Measurements from ENCODE around the gene EPB41L5.
"Not testable (repeated sequence)": the region's sequence is repeated elsewhere in the genome, so short reads cannot be mapped to it uniquely, and the experiment has no call there.

The EPB41L5 gene

DNA sequence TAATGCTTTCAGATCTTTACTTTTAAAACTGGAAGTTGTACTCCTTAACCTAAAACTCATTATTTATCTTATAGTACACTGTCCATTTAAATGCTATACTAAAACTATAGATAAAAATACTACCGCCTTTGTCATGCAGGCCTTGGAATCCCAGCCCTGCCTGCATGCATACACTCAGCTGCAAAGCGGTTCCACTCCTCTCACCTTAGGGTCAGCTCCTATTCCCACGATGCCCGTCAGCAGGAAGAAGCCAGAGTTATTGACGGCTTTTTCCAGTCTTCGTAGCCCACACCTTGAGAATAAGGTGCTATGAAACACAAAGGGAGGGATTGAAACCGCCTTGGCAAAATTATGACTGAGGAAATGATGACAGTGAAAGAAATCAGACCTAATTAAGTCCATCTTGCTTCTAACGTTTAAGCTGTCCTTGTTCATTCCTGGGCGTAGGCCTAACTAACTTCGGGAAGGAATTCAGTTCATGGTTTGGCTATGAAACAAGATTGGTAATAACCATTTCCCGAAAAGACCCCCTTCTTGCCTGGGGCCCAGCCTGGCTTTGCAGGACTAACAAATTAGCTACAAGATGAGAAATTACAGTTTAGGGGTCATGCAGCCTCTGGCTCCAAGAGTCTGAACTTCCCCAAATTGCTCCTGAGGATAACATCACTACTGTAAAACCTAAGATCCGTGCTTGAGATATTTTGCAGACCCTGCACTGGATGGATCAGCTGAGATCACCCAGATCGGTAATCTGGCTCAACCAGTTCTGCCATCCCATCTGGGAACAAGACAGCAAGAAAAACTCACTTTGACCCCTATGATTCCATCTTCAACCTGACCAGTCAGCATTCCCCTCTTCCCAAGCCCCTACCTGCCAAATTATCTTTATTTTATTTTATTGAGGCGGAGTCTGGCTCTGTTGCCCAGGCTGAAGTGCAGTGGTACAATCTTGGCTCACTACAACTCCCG is 17.1 kb downstream of the EPB41L5 start:
- DNase-seq: no peak

DNA sequence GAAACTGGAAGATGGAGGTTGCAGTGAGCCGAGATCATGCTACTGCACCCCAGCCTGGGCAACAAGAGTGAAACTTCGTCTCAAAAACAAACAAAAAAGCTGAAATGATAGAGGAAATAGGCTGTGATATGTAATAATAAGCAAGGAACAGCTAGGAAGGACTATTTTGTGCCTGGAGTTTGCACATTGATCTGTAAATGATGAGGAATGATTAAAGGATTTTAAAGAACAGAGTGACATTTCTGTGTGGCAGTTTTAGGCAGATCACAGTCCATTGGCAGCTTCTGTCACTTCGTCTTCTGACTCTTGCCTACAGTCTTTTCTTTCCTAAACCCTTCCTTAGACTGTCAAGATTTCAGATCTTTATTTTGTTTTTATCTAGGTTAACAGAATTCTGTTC is 19.4 kb downstream of the EPB41L5 start:
- no peak for DNase-seq

DNA sequence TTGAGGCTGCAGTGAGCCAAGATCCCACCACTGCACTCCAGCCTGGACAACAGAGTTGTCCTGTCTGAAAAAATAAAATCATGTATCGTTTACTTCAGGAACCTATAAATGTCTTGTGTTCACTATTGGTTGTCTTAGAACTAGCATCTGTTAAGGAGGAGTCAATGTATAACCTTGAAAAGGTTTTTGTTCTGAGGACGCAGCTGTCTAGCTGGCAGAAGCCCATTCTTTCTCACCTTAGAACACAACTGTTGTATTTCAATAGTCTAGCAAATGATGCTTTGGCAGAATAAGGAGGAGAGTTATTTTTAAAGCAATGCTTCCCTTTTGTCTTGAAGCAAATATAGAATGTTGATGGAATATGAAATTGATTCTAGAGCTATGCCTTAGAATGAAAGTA is 21.1 kb downstream of the EPB41L5 start:
- DNase-seq: no peak

DNA sequence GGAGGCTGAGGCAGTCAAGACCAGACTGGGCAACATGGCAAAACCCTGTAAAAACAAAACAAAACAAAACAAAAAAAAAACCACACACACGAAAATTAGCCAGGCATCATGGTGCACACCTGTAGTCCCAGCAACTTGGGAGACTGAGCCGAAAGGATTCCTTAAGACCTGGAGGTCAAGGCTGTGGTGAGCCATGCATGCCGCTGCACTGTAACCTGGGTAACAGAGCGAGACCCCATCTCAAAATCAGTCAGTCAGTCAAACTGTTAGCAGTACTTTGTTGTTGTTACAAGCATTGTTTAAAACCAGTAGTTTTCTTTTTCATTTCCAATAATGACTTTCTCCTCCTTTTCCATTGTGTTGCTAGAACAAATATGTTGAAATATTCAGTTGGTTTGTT is 21.7 kb downstream of the EPB41L5 start:
- no peak for DNase-seq

- DNase-seq: no peak
Measured at GRCh38 chr2:120036145-120036544, 23.3 kb downstream of the EPB41L5 start.

DNA sequence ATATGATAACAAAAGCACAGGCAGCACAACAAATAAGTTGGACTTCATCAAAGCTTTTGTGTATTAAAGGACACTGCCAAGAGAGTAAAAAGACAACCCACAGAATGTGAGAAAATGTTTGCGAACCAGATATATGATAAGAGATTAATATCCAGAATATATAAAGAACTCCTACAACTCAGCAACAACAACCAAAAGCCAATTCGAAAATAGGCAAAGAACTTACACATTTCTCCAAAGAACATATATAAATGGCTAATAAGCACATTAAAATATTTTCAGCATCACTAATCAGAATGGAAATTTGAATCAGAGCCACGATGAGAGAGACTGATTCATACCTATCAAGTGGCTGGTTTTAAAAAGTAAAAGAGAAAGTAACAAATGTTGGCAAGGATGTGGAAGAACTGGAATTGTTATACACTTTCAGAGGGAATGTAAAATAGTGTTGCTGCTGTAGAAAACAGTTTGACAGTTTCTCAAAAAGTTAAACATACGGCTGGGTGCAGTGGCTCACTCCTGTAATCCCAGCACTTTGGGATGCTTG is 25.2 kb downstream of the EPB41L5 start:
- no peak for DNase-seq

DNA sequence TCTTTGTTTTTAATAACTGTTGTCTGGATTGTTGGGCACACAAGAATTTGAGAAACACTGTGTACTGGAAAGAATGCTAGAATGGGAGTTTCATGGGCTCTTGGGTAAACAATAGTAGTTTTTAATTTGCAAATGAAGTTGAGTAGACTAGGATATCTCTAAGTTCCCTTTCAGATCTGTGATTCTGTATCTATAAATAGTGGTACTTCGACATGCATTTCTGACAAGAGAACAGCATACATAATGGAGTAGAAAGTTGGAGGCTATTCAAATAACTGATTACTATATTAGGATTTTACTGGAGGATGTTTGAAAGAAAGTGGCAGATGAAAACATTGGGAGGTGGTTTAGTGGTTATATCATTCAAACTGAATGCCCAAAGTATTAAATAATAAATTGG is 29.5 kb downstream of the EPB41L5 start:
- DNase-seq: no peak

DNA sequence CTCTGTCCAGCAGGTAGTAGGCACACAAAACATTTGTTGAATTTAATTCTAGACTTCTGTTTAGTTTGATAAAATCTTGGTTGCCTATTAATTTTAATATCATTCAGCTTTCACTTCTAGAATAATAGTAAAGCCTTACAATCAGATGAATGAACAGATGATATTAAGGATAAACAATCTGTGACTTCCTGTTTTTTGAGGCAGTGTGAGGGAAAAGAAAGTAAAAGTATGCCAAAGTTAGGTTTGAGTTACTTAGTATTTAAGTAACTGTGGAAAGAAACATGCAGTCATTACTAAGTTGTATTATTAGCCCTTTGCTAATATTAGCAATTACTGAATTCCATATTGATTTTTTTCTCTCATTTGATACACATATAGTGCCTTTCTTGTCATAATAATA is 31.5 kb downstream of the EPB41L5 start:
- no peak for DNase-seq

DNA sequence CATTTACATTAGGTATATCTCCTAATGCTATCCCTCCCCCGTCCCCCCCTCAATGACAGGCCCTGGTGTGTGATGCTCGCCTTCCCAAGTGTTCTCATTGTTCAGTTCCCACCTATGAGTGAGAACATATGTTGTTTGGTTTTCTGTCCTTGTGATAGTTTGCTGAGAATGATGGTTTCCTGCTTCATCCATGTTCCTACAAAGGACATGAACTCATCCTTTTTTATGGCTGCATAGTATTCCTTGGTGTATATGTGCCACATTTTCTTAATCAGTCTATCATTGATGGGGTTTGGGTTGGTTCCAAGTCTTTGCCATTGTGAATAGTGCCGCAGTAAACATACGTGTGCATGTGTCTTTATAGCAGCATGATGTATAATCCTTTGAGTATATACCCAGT is 32.9 kb downstream of the EPB41L5 start:
- not testable (repeated sequence) for DNase-seq

- DNase-seq: not testable (repeated sequence)
Measured at GRCh38 chr2:120046252-120046651, 33.4 kb downstream of the EPB41L5 start.

DNA sequence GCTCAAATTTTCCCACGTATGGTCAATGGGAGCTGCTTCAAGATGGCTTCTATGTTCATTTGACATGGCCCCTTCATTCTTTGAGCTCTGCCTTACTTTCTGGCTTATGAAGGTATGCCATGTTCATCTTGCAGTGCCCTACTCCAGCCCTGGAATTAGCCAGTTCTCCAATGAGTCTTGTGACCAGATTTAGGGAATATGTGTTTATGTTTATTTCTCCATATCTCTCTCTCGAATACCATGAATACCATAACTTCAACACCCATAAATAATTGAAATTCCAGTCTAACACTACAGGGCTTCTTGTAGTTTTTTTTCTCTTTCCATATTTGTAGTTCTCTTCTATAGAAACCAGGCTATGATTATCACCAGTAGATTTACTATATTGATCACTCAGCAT is 39.7 kb downstream of the EPB41L5 start:
- DNase-seq: no peak

GRCh38 chr2:120053891-120054290 is 41.0 kb downstream of the EPB41L5 start:
- no peak for DNase-seq

- DNase-seq: no peak
Measured at GRCh38 chr2:120059483-120059882, 46.6 kb downstream of the EPB41L5 start.

GRCh38 chr2:120060088-120060623 is 47.3 kb downstream of the EPB41L5 start:
- no peak for DNase-seq

- DNase-seq: no peak
Measured at GRCh38 chr2:120064664-120065063, 51.8 kb downstream of the EPB41L5 start.

DNA sequence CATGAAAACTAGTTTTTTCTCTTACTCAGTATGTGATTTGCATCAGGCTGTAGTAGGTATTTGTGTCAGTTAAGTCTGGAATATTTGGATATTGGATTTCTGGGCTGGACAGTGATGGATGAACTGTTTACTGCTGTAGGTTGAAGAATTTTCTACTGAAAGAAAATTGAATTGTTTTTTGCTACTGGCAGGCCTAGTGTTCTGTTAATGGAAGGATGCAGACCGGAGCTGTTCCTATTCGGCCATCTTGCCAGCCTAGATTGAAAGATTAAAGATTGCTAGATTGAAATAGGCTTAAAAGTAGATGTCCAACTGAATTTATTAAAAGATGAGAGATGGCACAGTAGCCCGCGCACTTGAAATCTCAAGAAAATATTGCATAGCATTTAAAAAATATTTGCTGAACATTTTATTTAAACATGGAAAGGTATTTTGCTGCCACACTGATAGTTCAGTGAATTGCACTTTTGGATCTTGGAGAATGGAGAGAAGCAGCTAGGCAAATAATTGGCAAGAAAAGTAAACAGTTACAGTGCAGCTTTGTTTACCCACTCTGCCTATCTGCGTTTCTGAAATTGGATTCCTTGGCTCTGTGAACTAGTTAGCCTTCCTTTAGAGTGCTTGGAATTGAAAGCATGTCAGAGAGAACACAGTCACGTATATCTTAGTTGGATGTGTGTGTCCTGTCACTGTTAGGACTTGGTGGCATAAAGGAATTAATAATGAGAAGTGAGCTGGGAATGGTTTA is 54.1 kb downstream of the EPB41L5 start:
- DNase-seq: no peak

DNA sequence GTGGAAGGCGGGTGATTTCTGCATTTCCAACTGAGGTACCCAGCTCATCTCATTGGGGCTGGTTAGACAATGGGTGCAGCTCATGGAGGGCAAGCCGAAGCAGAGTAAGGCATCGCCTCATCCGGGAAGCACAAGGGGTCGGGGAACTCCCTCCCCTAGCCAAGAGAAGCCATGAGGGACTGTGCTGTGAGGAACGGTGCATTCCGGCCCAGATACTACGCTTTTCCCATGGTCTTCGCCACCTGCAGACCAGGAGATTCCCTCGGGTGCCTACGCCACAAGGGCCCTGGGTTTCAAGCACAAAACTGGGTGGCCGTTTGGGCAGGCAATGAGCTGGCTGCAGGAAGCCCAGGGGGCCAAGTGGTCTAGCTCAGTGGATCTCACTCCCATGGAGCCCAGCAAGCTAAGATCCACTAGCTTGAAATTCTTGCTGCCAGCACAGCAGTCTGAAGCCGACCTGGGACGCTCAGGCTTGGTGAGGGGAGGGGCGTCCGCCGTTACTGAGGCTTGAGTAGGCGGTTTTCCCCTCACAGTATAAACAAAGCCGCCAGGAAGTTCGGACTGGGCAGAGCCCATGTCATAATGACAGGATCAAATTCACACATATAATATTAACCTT is 55.3 kb downstream of the EPB41L5 start:
- not testable (repeated sequence) for DNase-seq

DNA sequence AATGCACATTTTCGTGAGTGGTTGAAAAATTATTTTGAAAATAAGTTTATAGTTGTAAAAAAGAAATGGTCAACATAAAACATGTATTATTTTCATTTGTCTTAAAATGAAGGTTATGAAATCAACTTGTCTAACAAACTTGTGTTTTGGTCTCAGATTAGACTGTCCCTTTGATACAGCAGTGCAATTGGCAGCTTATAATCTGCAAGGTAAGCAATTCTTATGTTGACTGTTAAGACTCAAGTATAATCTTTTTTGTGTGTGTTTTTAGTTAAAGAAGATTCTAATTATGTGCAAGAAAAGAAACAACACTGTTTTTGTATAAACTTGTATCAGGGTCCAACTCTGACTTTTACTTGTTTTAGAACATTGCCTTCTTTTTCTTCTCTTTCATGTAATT is 62.7 kb downstream of the EPB41L5 start:
- no peak for DNase-seq

- DNase-seq: no peak
Measured at GRCh38 chr2:120077896-120078295, 65.0 kb downstream of the EPB41L5 start.

GRCh38 chr2:120079647-120080046 is 66.8 kb downstream of the EPB41L5 start:
- no peak for DNase-seq

DNA sequence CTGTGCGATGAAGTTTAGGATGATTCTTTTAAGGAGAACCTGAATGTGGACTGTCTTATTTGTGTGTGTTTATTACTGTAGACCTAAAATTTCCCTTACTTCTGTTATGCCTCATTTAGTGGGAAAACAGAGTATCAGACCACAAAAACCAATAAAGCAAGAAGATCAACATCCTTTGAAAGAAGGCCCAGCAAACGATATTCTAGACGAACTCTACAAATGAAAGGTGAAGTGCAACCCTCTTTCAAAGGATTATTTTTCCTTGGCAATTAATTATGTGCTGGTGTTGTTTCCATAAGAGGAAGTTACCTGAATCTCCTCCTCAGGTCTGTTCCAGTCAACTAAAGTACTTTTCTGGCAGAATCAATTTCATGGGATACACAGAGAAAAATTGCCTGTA is 78.6 kb downstream of the EPB41L5 start:
- DNase-seq: no peak

GRCh38 chr2:120094795-120095194 is 81.9 kb downstream of the EPB41L5 start:
- no peak for DNase-seq

GRCh38 chr2:120100627-120101026 is 87.8 kb downstream of the EPB41L5 start:
- no peak for DNase-seq

Measured in AML-193 (cell line).